ENCODE measurements around the gene SLC17A3.

GRCh38 chr6:25892877-25893276 is 18.8 kb upstream of the SLC17A3 start:
- no peak for TF ChIP-seq CTCF (IDR thresholded peaks at IDR 0.05)
- TF ChIP-seq CREB1 (CRISPR knock-in tag; IDR thresholded peaks at IDR 0.05): no peak
- TF ChIP-seq HMGXB4 (CRISPR knock-in tag; IDR thresholded peaks at IDR 0.05): no peak
- no peak for TF ChIP-seq SP1 (CRISPR knock-in tag; conservative IDR thresholded peaks at IDR 0.05)
- TF ChIP-seq RELA (CRISPR knock-in tag; IDR thresholded peaks at IDR 0.05; ENCODE audit: borderline replicate concordance): no peak
- TF ChIP-seq, protein P1, sequence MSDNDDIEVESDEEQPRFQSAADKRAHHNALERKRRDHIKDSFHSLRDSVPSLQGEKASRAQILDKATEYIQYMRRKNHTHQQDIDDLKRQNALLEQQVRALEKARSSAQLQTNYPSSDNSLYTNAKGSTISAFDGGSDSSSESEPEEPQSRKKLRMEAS (CRISPR knock-in tag; IDR thresholded peaks at IDR 0.05): no peak
- TF ChIP-seq PREB (CRISPR knock-in tag; IDR thresholded peaks at IDR 0.05; ENCODE audit: borderline replicate concordance): no peak
